GM18517 (cell line): ENCODE data around the gene APBA2.

Experiments
- ATAC-seq: cut with Tn5 transposase; IDR thresholded peaks from one replicate; pipeline ENCODE4 v1.9.1; 2021; ENCODE audit warnings: mild to moderate bottlenecking, moderate library complexity; ENCODE audit not compliant: unreplicated experiment

The APBA2 gene

DNA sequence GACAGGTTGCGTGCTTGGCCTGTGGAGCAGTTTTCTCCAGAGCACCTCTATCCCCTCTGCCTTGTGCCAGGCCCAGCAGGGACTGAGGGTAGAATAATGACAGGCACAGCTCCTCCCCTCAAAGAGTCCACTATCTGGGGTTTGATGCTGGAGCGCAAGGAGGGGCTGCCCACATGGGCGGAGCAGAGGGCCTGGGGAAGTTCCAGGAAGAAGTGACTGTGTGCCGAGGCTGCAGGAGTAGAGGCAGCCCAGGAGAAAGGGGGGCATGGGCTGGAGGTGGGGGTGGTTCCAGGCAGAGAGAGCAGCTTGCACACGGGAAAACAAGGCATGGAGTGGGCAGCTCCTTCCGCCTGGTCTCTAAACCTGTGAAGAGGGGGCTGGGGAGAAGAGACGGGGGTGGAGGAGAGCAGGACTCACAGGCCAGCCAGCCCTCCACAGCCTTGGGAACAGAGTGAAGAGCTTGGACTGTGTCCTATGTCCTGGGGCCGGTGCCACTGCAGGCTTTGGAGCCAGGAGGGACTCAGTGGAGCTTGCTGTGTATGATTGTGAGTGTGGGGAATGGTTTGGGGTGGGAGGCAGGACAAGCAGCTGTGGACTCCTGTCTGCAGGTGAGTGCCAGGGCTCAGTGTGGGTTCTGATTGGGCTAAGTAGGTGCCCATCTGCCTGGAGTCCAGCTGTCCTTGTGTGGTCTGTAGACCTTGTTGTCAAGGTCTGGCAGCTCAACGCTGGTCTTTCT is 48.1 kb downstream of the APBA2 start:
- ATAC-seq = no peak

- no peak for ATAC-seq
Measured at GRCh38 chr15:28934645-28935044, 48.9 kb downstream of the APBA2 start.

GRCh38 chr15:28935316-28935715 is 49.5 kb downstream of the APBA2 start:
- no peak for ATAC-seq

- ATAC-seq = no peak
Measured at GRCh38 chr15:28936081-28936480, 50.3 kb downstream of the APBA2 start.

DNA sequence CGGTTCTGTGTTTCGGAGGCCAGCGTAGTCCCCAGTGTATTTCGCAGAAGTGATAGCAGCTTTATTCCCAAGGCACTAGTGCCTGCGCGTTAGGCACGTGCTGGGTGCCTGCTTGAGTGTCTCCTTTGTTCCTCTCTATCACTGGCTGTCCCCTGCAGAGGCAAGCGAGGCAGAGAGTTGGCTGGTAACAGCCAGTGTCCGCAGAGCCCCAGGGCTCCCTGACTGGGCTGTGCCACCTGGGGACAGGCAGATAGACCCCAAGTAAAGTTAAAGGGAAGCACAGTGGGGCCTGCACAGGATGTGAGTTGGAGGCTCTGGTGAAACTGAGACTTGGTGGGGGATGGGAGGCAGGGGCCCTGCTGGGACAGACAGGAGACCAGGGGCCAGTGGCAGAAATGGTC is 50.7 kb downstream of the APBA2 start:
- ATAC-seq = no peak

DNA sequence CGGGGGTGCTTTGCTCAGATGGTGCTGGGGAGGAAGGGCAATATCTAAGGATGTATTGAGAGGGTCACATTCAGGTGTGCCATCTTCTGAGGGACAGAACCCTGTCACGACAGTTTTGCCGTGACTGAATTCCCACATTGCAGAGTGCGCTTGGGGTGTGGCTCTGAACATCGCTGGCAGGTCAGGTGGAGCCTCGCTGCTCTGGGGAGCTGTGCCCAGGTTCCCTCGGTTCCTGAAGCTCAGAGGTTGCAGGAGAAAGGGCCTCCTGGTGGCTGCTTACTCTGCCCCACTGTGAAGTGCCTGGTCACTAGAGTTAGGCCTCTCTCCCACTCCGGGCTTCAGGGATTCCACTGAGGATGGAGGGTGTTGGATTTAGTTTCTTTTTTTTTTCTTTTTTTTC is 51.5 kb downstream of the APBA2 start:
- no peak for ATAC-seq

DNA sequence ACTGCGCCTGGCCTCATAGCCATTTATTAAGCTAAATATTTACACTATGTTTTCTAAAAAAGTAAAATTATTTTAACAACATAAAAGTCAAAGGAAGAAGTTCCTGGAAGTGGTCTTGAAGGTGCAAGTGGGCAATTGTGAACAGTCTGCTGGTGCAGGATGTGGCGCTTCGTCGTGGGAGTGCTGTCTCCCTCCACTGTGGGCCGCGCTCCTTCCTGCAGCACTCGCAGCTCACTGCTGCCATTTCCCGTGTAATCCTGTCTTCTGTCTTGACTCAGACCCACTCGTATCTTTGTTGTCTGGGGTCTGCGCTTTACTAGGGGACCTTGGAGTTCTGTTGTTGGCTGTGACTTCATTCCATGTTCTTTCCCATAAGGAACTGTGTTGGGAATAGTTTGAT is 56.3 kb downstream of the APBA2 start:
- no peak for ATAC-seq

- ATAC-seq = no peak
Measured at GRCh38 chr15:28942571-28942970, 56.8 kb downstream of the APBA2 start.

- ATAC-seq = no peak
Measured at GRCh38 chr15:28943146-28943545, 57.4 kb downstream of the APBA2 start.

DNA sequence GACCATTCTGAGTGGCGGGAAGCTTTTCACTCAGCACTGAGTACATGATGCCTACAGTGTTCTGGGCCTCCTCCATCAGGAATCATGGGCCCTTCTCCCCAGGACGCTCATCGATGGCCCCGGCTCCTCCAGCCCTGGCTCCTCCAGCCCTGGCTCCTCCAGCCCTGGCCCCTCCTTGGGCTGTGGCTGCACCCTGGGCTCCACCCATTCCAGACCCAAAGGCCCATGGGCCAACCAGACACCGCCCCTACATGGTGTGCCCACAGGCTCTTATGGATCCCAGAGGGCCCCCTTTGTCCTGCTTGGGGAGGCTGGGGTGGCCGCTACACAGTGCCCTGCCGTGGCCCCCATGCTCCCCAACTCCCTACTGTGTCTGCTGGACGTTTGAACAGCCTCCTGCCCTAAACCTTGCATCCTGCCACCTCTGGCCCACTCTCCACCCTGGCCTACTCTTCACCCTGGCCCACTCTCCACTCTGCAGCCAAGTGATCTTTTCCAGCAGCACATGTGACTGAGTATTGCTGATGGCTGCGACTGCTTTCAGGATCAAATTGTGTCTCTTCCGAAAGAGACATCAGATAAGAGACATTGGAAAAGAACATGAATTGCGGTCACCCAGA is 57.9 kb downstream of the APBA2 start:
- ATAC-seq = no peak

- ATAC-seq = no peak
Measured at GRCh38 chr15:28944286-28944685, 58.5 kb downstream of the APBA2 start.

GRCh38 chr15:28944696-28945300 is 59.0 kb downstream of the APBA2 start:
- ATAC-seq = no peak

GRCh38 chr15:28945626-28946230 is 60.0 kb downstream of the APBA2 start:
- no peak for ATAC-seq

DNA sequence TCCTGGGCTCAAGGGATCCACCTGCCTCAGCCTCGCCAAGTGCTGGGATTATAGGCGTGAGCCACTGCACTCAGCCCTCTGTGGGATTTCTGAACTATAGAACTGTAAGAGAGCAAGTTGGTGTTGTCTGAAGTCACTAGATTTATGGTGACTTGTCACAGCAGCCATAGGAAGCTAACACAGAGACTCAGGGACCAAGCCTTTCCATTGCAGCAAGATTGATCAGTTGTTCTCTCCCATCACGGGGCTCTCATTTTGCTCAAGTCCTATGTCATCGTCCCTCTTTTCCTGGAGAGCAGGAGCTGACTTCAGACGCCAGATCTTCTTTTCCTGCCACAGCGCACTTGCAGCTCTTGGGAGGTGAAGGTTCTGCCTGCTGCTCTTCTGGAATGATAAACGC is 61.0 kb downstream of the APBA2 start:
- no peak for ATAC-seq

DNA sequence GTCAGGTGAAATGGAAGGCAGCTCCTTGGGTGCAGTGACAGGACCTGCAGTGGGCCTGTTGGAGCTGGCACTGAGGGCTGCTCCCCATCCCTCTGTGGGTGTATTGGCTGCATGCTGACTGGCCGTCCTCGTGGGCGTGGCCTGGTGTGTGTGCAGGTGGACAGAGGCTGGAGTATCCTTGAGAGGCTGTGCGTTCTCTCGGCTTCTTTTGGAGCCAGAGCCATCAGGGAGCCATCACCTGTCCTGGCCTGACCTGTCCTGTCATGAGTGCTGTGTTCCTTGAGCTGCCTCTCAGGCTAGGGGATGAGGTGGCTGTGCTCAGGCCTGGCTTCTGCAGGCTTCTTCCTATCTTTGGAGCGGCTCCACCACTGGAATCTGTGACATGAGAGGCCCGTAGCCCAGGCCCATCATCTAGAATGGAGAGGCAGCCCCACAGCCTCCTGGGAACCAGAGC is 61.5 kb downstream of the APBA2 start:
- ATAC-seq = no peak

- no peak for ATAC-seq
Measured at GRCh38 chr15:28948036-28948435, 62.3 kb downstream of the APBA2 start.

DNA sequence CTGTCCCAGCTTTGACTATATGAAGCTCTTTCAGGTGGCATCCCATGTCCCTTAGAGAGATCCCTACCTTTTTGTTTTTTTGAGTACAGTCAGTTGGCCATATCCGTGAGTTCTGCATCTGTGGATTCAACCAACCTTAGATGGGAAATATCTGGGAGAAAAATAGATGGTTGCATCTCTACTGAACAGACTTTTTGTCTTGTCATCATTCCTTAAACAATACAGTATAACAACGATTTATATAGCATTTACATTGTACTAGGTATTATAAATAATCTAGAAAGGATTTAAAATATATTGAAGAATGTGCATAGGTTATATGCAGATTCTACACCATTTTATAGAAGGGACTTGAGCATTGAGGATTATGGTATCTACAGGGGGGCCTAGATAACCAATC is 65.1 kb downstream of the APBA2 start:
- no peak for ATAC-seq

- no peak for ATAC-seq
Measured at GRCh38 chr15:28952666-28953491, 67.1 kb downstream of the APBA2 start.

- ATAC-seq = no peak
Measured at GRCh38 chr15:28953573-28954195, 67.9 kb downstream of the APBA2 start.

- ATAC-seq = no peak
Measured at GRCh38 chr15:28954466-28955159, 68.8 kb downstream of the APBA2 start.
